IPS DF 4.7 (cell line): ENCODE measurements around the gene CXCL8.

Experiments used
- DNase-seq: peaks from one replicate; pipeline ENCODE4 v3.0.0-alpha.2; 2013; ENCODE audit warnings: low spot score; ENCODE audit errors: extremely low read depth

Gene CXCL8

GRCh38 chr4:73718375-73719373 is 21.7 kb upstream of the CXCL8 start:
- DNase-seq, result no peak

GRCh38 chr4:73721435-73721834 is 18.9 kb upstream of the CXCL8 start:
- no peak for DNase-seq

GRCh38 chr4:73721909-73722308 is 18.5 kb upstream of the CXCL8 start:
- no peak for DNase-seq

- no peak for DNase-seq
Observed at GRCh38 chr4:73723023-73723422, 17.3 kb upstream of the CXCL8 start.

GRCh38 chr4:73723928-73724327 is 16.4 kb upstream of the CXCL8 start:
- no peak for DNase-seq

DNA sequence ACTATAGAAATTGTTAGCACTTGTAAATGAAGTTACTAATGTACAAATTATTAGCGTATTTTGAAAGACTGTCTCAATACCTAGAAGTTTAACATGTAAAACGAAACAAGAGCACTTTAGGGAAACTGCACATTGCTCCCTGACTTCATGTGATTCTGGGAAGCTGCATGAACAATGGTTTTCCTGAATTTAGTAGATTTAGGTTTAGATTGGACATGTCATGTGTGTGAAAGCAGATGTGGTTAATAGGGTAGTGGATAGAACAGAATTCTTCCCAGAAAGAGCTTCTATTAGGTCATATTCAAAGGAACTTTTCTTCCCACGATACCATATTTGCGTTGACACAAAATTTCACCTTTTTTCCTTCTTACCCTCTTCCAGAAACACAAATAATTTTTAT is 14.9 kb upstream of the CXCL8 start:
- DNase-seq, result no peak

DNA sequence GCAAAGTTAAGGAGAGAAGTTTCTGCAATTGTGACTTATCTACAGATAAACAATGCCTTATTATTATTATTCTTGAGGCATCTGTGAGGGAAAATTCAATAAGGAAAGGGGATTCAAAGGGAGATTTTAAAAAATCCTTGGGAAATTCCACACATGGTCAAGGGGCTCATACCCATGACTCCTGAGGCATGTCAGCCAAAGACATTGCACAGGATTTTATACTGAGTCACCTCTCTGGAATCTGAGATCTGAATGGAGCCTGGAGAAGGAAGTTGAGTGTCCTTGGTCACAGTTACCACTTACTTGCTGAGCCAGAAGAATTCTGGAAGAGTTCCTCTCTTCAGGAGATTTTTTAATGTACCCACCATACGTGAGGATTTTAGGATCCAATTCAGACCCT is 14.4 kb upstream of the CXCL8 start:
- DNase-seq, result no peak

DNA sequence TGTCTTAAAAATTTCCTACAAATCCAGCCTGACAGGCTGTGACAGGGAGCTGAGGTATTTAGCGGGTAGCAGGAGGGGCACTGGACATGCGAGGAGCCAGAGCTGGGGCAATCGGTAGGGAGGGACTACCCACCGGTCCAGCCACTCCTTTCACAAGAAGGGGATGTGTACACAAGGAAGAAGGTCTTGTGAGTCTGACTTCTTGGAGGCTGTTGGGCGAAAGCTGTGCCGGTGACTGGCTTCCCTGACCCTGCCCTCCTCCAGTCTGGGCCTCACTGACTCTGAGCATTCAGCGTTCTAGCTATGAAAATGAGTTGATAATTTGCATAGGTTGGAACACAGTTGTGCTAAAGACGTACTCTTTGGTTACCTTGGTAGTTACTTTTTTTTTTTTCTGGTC is 12.7 kb upstream of the CXCL8 start:
- no peak for DNase-seq

DNA sequence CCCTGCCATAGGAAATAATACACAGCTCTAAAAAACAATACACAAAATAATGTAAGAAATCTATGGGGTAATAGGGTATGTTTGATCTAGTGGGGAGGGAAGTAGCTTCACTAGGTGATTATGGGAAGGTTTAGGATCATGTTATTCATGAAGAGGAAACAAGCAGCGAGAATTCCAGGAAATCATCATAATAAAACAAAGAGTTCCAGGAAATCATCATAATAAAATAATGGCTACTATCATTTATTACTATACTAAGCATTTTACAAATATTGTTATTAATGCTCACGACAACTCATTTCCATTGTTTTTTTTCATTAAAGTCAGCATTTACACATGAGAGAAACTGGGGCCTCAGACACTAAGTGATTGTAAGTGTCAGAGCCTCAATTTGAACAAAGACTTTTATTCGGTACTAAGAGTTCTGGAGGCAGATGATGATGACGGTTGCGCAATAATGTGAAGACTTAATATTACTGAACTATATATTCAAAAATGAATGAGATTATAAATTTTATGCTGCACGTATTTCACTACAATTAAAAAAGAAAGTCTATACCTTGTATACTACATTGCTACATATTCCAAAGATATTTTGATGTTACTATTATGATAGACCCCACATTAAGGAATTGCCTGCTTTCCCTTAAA is 12.2 kb upstream of the CXCL8 start:
- DNase-seq, result no peak

- DNase-seq, result no peak
Observed at GRCh38 chr4:73729534-73730165, 10.7 kb upstream of the CXCL8 start.

DNA sequence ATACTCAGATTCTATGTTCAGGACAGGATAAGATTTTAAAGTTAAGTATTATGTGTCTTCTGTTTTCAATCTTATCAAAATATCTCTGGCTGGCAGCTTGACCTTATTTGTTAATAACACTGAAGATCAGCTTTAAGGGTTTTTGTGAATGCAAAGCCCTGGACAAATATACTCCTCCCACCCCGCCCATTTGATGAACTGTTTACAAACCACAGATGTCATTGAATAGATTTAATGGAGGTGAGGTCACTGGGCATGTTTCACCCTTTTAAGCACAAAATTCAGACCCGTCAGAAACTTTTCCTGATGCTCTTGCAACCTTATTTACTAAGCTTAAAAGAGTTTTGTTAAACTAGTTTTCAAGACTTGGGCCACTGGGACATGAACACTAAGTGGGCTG is 10.1 kb upstream of the CXCL8 start:
- no peak for DNase-seq

DNA sequence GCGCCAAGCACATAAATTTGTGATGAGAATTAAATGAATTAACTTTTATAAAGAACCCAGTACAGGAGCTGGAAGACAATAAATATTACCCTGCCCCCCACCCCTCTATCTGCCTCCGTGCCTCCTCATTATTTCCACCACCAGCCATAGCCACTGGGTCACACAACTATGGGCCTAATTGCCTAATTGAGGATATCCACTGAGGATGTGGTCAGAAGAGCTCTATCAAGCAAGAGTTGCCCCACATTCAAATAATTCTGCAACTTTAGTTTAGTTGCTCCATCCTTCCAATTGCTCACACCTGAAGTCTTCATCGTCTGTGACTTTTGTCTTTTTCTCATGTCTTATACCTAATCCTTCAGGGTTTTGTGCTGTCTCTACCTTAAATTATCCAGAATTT is 9.5 kb upstream of the CXCL8 start:
- DNase-seq, result no peak

- DNase-seq, result no peak
Observed at GRCh38 chr4:73731968-73732610, 8.3 kb upstream of the CXCL8 start.

- no peak for DNase-seq
Observed at GRCh38 chr4:73732759-73733431, 7.5 kb upstream of the CXCL8 start.

DNA sequence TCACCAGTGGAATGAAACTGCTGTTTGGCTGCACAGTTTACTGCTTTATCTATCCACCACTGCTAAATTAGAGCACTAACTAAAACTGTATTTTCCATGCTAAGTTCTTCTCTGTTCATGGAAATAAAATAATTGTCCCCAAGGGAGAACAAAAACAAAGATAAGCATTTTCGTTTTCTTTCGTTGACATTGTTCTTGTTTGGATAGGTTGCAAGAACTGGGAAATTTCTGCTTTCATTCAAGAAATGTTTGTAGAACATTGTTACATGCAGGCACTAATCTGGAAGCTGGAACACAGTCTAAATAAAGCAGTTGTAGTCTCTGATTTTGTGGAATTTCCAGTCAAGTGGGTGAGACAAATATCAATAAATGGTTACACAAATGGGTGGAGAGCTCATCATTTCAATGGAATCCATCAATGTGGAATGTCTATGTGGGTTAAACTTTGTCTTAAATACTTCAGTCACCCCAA is 5.8 kb upstream of the CXCL8 start:
- DNase-seq, result no peak

- DNase-seq, result no peak
Observed at GRCh38 chr4:73735231-73735630, 5.1 kb upstream of the CXCL8 start.

DNA sequence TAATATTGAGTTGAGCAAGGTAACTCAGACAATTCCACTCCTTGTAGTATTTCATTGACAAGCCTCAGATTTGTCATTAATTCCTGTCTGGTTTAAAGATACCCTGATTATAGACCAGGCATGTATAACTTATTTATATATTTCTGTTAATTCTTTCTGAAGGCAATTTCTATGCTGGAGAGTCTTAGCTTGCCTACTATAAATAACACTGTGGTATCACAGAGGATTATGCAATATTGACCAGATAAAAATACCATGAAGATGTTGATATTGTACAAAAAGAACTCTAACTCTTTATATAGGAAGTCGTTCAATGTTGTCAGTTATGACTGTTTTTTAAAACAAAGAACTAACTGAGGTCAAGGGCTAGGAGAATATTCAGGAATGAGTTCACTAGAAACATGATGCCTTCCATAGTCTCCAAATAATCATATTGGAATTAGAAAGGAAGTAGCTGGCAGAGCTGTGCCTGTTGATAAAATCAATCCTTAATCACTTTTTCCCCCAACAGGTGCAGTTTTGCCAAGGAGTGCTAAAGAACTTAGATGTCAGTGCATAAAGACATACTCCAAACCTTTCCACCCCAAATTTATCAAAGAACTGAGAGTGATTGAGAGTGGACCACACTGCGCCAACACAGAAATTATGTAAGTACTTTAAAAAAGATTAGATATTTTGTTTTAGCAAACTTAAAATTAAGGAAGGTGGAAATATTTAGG is 821 bp downstream of the CXCL8 start:
- DNase-seq, result no peak

GRCh38 chr4:73741750-73742489 is 1.6 kb downstream of the CXCL8 start:
- no peak for DNase-seq

- no peak for DNase-seq
Observed at GRCh38 chr4:73742490-73743160, 2.3 kb downstream of the CXCL8 start.
